ENCODE measurements around the gene PGAP3. TPM values are rescaled to one million over a fixed set of nuclear protein-coding genes. Genes with fewer than 3 reads are reported as not detected.

PGAP3 gene, protein sequence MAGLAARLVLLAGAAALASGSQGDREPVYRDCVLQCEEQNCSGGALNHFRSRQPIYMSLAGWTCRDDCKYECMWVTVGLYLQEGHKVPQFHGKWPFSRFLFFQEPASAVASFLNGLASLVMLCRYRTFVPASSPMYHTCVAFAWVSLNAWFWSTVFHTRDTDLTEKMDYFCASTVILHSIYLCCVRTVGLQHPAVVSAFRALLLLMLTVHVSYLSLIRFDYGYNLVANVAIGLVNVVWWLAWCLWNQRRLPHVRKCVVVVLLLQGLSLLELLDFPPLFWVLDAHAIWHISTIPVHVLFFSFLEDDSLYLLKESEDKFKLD
- total RNA-seq: 20.2 to 38.1 TPM (median 24.9 TPM) in 3 replicates
- long read RNA-seq, transcript PGAP3-201 (8 exons, 2,737 nt): major isoform, 15 of 18 reads
- long read RNA-seq, partial matches to known transcripts: 0 of 18 reads
- long read RNA-seq, other reads (novel, unspliced or antisense): 3 of 18 reads

DNA sequence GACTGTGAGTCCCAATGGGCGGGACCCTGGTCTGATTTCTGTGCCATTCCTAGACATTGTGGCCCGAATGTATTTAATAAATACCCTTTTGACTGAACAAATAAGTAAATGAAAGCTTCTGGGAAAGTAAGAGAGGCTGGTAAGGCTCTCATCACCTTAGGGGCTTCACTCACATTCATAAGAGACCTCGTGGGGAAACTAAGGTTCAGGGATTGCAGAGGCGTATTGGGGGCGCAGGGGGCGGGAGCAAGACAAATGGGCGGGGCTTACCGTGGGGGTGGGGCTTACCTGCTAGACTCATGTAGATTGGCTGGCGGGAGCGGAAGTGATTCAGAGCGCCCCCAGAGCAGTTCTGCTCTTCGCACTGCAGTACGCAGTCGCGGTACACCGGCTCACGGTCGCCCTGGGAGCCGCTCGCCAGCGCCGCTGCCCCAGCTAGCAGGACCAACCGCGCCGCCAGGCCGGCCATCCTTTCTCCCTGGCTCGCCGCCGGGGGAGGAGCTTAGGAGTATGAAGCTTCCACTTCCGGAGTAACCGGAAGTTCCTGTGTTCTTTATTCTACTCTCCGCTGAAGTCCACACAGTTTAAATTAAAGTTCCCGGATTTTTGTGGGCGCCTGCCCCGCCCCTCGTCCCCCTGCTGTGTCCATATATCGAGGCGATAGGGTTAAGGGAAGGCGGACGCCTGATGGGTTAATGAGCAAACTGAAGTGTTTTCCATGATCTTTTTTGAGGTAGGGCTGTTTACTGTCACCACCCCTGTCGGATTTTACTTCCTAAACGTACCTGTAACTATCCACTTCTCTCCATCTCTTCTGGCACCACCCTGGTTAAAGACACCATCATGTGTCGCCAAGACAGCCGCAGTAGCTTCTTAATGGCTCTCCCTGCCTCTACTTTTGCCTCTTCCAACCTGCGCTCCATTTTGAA lies at the start of gene PGAP3:
Gene PGAP3 (minus strand): TSS at position 512 of the 929 bp plus-strand sequence. CDS start 43 bp downstream, at position 469.
- H3K4me3 Mint-ChIP-seq (ENCODE audit: unreplicated experiment): peak within 1 kb of the TSS; percentile 94
- TF ChIP-seq, protein P1, sequence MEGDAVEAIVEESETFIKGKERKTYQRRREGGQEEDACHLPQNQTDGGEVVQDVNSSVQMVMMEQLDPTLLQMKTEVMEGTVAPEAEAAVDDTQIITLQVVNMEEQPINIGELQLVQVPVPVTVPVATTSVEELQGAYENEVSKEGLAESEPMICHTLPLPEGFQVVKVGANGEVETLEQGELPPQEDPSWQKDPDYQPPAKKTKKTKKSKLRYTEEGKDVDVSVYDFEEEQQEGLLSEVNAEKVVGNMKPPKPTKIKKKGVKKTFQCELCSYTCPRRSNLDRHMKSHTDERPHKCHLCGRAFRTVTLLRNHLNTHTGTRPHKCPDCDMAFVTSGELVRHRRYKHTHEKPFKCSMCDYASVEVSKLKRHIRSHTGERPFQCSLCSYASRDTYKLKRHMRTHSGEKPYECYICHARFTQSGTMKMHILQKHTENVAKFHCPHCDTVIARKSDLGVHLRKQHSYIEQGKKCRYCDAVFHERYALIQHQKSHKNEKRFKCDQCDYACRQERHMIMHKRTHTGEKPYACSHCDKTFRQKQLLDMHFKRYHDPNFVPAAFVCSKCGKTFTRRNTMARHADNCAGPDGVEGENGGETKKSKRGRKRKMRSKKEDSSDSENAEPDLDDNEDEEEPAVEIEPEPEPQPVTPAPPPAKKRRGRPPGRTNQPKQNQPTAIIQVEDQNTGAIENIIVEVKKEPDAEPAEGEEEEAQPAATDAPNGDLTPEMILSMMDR (IDR thresholded peaks at IDR 0.05): peak; percentile 40
- no peak for DNase-seq (ENCODE audit: low spot score)
- no peaks in the 10 kb centered on the region for H3K9me3 Mint-ChIP-seq (ENCODE audit: low read depth)
- H3K27ac Mint-ChIP-seq (ENCODE audit: unreplicated experiment): peak within 1 kb of the TSS; percentile 96
- H3K36me3 Mint-ChIP-seq (ENCODE audit: low read depth): peaks cover 10% of the 10 kb centered on the region
- H3K27me3 Mint-ChIP-seq (ENCODE audit: low read depth): no peaks in the 10 kb centered on the region
- H3K4me1 Mint-ChIP-seq (ENCODE audit: low read depth): peaks cover 19% of the 10 kb centered on the region

DNA sequence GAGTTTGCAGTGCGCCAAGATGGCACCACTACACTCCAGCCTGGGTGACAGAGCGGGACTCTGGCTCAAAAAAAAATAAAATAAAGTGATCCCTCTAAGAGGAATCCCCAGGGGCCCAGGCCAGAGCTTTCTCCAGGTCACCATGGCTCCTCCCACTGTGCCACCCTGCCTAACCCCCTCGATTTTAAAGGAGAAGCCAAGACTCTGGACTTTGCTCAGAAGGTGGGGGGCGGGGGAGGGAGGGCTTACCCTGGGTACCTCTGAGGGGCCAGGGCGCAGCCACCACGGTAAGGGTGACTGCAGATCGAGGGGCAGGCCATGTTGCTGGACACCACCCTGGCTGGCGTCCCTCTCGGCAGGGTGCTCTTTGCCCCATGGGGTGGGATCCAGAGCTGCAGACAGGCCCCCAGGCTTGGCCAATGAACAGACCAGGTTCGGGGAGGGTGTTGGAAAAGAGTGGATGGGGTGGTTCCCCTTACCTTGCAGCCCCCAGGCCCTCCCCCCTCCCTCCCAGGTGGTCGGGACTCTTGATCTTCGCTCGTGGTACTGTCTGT lies 49.4 kb upstream of the PGAP3 start:
- no peaks in the 10 kb centered on the region for H3K9me3 Mint-ChIP-seq (ENCODE audit: low read depth)
- H3K27me3 Mint-ChIP-seq (ENCODE audit: low read depth): peaks cover 13% of the 10 kb centered on the region
- no peaks in the 10 kb centered on the region for H3K36me3 Mint-ChIP-seq (ENCODE audit: low read depth)
- no peak overlapping the region for H3K27ac Mint-ChIP-seq (ENCODE audit: unreplicated experiment)
- H3K4me1 Mint-ChIP-seq (ENCODE audit: low read depth): peaks cover 27% of the 10 kb centered on the region
- no peak overlapping the region for H3K4me3 Mint-ChIP-seq (ENCODE audit: unreplicated experiment)
- TF ChIP-seq, protein P1 (IDR thresholded peaks at IDR 0.05): no peak
- no peak for DNase-seq (ENCODE audit: low spot score)

DNA sequence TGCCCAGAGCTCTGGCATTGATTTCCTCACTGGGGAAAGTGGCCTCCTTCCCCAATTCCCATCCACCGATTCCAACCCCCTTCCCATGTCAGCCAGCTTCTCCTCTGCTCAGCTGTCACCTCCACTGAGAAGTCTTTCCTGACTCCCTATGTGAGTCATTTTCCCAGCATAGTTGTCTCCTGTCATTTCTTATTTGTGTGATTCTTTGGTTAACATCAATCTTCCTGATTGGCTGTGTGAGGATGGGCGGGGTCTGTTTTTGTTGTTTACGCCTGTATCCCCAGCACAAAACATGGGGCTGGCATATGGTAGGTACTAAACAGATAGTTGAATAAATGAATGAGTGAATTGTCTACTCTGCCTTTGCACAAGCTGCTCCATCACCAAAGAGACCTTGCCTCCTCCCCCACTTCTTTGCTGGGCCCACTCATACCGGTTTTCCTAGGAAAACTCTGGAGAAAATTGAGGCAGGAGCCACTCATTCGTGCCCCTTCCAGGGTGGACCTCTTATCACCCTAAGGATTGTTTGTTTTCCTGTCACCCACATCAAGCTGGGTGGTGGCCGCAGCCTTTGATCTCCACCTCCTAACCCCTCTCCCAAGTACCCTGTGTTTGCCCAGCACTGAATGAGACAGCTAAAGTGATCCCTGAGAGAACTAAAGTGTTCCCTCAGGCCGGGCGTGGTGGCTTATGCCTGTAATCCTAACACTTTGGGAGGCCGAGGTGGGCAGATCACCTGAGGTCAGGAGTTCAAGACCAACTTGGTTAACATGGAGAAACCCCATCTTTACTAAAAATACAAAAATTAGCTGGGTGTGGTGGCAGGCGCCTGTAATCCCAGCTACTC lies 48.7 kb upstream of the PGAP3 start:
- Mint-ChIP-seq H3K36me3 (ENCODE audit: low read depth) (no peaks in the 10 kb centered on the region), H3K4me3 (ENCODE audit: unreplicated experiment) (no peak overlapping the region), H3K9me3 (ENCODE audit: low read depth) (no peaks in the 10 kb centered on the region), H3K27me3 (ENCODE audit: low read depth) (peaks cover 13% of the 10 kb centered on the region), H3K4me1 (ENCODE audit: low read depth) (peaks cover 27% of the 10 kb centered on the region), H3K27ac (ENCODE audit: unreplicated experiment) (no peak overlapping the region)
- TF ChIP-seq, protein P1 (IDR thresholded peaks at IDR 0.05): no peak
- DNase-seq (ENCODE audit: low spot score): no peak

DNA sequence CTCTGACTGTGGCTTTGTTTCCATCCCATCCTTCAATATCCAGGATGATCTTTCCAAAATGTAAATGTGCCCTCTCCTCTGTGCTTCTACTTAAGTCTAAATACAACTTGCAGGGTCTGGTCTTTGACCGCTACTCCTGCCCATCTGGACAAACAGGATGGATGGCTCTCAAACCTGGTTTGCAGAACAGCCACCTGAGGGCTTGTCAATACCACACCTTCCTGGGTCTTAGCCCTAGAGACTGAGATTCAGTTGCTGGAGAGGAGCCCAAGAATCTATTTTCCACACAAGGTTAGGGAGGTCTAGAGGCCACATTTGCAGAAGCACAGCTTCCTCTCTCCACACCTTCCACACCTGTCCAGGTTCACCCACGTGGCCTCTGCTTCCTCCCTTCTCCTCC lies 48.0 kb upstream of the PGAP3 start:
- H3K4me3 Mint-ChIP-seq (ENCODE audit: unreplicated experiment): no peak overlapping the region
- peaks cover 24% of the 10 kb centered on the region for H3K4me1 Mint-ChIP-seq (ENCODE audit: low read depth)
- no peaks in the 10 kb centered on the region for H3K36me3 Mint-ChIP-seq (ENCODE audit: low read depth)
- no peak overlapping the region for H3K27ac Mint-ChIP-seq (ENCODE audit: unreplicated experiment)
- no peak for DNase-seq (ENCODE audit: low spot score)
- no peaks in the 10 kb centered on the region for H3K9me3 Mint-ChIP-seq (ENCODE audit: low read depth)
- peaks cover 13% of the 10 kb centered on the region for H3K27me3 Mint-ChIP-seq (ENCODE audit: low read depth)
- TF ChIP-seq, protein P1 (IDR thresholded peaks at IDR 0.05): no peak

All from chondrocyte (in vitro differentiated cells).